HPDE6-E6E7 (cell line): ENCODE data around the gene ALPG.
"Not testable (repeated sequence)": the region's sequence is repeated elsewhere in the genome, so short reads cannot be mapped to it uniquely, and the experiment has no call there.

ENCODE experiments used
- DNase-seq: peaks from one replicate; pipeline ENCODE4 v3.0.0; 2011; ENCODE audit warnings: missing footprints; ENCODE audit errors: extremely low spot score

Gene ALPG

GRCh38 chr2:232395586-232395985, 11.1 kb upstream of the ALPG start:
- DNase-seq: no peak

- DNase-seq: no peak
These were observed 10.0 kb upstream of the ALPG start for GRCh38 chr2:232396683-232397082.

GRCh38 chr2:232398293-232399034, 8.2 kb upstream of the ALPG start:
- DNase-seq: no peak

GRCh38 chr2:232400256-232401015, 6.2 kb upstream of the ALPG start:
- DNase-seq: no peak

GRCh38 chr2:232402518-232402917, 4.1 kb upstream of the ALPG start:
- DNase-seq: no peak

- DNase-seq: no peak
These were observed 617 bp upstream of the ALPG start for GRCh38 chr2:232405943-232406510.

GRCh38 chr2:232407428-232408150, 945 bp downstream of the ALPG start:
- DNase-seq: not testable (repeated sequence)

GRCh38 chr2:232408269-232408668, 1.6 kb downstream of the ALPG start:
- not testable (repeated sequence) for DNase-seq

GRCh38 chr2:232409617-232410016, 3.0 kb downstream of the ALPG start:
- not testable (repeated sequence) for DNase-seq

GRCh38 chr2:232410238-232410900, 3.7 kb downstream of the ALPG start:
- no peak for DNase-seq

- no peak for DNase-seq
These were observed 5.4 kb downstream of the ALPG start for GRCh38 chr2:232411901-232412629.

- no peak for DNase-seq
These were observed 6.3 kb downstream of the ALPG start for GRCh38 chr2:232412986-232413385.

- DNase-seq: no peak
These were observed 8.6 kb downstream of the ALPG start for GRCh38 chr2:232415138-232415690.

- DNase-seq: no peak
These were observed 9.3 kb downstream of the ALPG start for GRCh38 chr2:232415736-232416520.

- DNase-seq: no peak
These were observed 10.2 kb downstream of the ALPG start for GRCh38 chr2:232416521-232417470.

- DNase-seq: no peak
These were observed 10.8 kb downstream of the ALPG start for GRCh38 chr2:232417489-232417888.

- no peak for DNase-seq
These were observed 11.4 kb downstream of the ALPG start for GRCh38 chr2:232418056-232418455.

- DNase-seq: no peak
These were observed 12.0 kb downstream of the ALPG start for GRCh38 chr2:232418466-232419244.
